Measurements from ENCODE around the gene NPAS3.

NPAS3 gene

GRCh38 chr14:33556382-33557121 lies 617.9 kb downstream of the NPAS3 start:
- DNase-seq (ENCODE audit: low spot score in 2 of 2) (no peak), ATAC-seq (ENCODE audit: low read depth) (no peak)
- Mint-ChIP-seq H3K4me3 (no peak overlapping the region), H3K27ac (no peak overlapping the region), H3K9me3 (no peaks in the 10 kb centered on the region), H3K4me1 (no peaks in the 10 kb centered on the region), H3K27me3 (no peaks in the 10 kb centered on the region), H3K36me3 (no peaks in the 10 kb centered on the region)

GRCh38 chr14:33560718-33561431 lies 622.2 kb downstream of the NPAS3 start:
- no peaks in the 10 kb centered on the region for H3K27me3 Mint-ChIP-seq

GRCh38 chr14:33561488-33562175 lies 623.0 kb downstream of the NPAS3 start:
- Mint-ChIP-seq H3K27me3 (no peaks in the 10 kb centered on the region), H3K9me3 (no peaks in the 10 kb centered on the region), H3K4me1 (no peaks in the 10 kb centered on the region), H3K36me3 (no peaks in the 10 kb centered on the region), H3K4me3 (no peak overlapping the region), H3K27ac (no peak overlapping the region)
- DNase-seq (ENCODE audit: low spot score in 2 of 2) (no peak), ATAC-seq (ENCODE audit: low read depth) (no peak)

More at GRCh38 chr14:33560718-33561431, 622.2 kb downstream of the NPAS3 start:
- ATAC-seq (ENCODE audit: low read depth) (no peak), DNase-seq (ENCODE audit: low spot score in 2 of 2) (no peak)
- no peak overlapping the region for H3K27ac Mint-ChIP-seq
- H3K9me3 Mint-ChIP-seq = no peaks in the 10 kb centered on the region
- H3K4me3 Mint-ChIP-seq = no peak overlapping the region
- no peaks in the 10 kb centered on the region for H3K4me1 Mint-ChIP-seq
- no peaks in the 10 kb centered on the region for H3K36me3 Mint-ChIP-seq

- DNase-seq (ENCODE audit: low spot score in 2 of 2) = no peak
- H3K4me1 Mint-ChIP-seq = no peaks in the 10 kb centered on the region
- no peak overlapping the region for H3K4me3 Mint-ChIP-seq
- no peak for ATAC-seq (ENCODE audit: low read depth)
- no peaks in the 10 kb centered on the region for H3K9me3 Mint-ChIP-seq
- no peak overlapping the region for H3K27ac Mint-ChIP-seq
- H3K27me3 Mint-ChIP-seq = no peaks in the 10 kb centered on the region
- no peaks in the 10 kb centered on the region for H3K36me3 Mint-ChIP-seq
Measured at GRCh38 chr14:33563191-33563900, 624.7 kb downstream of the NPAS3 start.

DNA sequence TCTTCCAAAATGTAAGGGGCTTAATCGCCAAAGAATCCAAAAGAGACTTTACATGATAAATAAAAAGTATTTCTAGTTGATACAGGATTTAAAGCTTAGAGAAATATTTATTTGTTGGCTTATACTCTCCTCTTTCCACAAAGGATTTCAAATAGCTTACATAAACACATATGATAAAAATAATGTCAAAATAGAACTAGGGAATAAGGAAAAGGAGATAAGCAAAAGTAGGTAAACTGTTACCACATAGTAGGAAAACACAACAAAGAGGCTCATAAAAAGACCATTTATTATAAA lies 625.2 kb downstream of the NPAS3 start:
- no peak overlapping the region for H3K4me3 Mint-ChIP-seq
- H3K27me3 Mint-ChIP-seq = no peaks in the 10 kb centered on the region
- H3K4me1 Mint-ChIP-seq = no peaks in the 10 kb centered on the region
- ATAC-seq (ENCODE audit: low read depth) = no peak
- no peaks in the 10 kb centered on the region for H3K9me3 Mint-ChIP-seq
- DNase-seq (ENCODE audit: low spot score in 2 of 2) = no peak
- no peak overlapping the region for H3K27ac Mint-ChIP-seq
- no peaks in the 10 kb centered on the region for H3K36me3 Mint-ChIP-seq

GRCh38 chr14:33564774-33565630 lies 626.3 kb downstream of the NPAS3 start:
- H3K36me3 Mint-ChIP-seq = no peaks in the 10 kb centered on the region
- no peaks in the 10 kb centered on the region for H3K27me3 Mint-ChIP-seq
- H3K9me3 Mint-ChIP-seq = no peaks in the 10 kb centered on the region
- ATAC-seq (ENCODE audit: low read depth) (no peak), DNase-seq (ENCODE audit: low spot score in 2 of 2) (no peak)
- H3K4me1 Mint-ChIP-seq = no peaks in the 10 kb centered on the region
- no peak overlapping the region for H3K27ac Mint-ChIP-seq
- H3K4me3 Mint-ChIP-seq = no peak overlapping the region

- no peaks in the 10 kb centered on the region for H3K36me3 Mint-ChIP-seq
- ATAC-seq (ENCODE audit: low read depth) (no peak), DNase-seq (ENCODE audit: low spot score in 2 of 2) (no peak)
- no peak overlapping the region for H3K4me3 Mint-ChIP-seq
- no peaks in the 10 kb centered on the region for H3K27me3 Mint-ChIP-seq
- no peaks in the 10 kb centered on the region for H3K4me1 Mint-ChIP-seq
- H3K27ac Mint-ChIP-seq = no peak overlapping the region
- H3K9me3 Mint-ChIP-seq = no peaks in the 10 kb centered on the region
Measured at GRCh38 chr14:33566082-33566481, 627.4 kb downstream of the NPAS3 start.

DNA sequence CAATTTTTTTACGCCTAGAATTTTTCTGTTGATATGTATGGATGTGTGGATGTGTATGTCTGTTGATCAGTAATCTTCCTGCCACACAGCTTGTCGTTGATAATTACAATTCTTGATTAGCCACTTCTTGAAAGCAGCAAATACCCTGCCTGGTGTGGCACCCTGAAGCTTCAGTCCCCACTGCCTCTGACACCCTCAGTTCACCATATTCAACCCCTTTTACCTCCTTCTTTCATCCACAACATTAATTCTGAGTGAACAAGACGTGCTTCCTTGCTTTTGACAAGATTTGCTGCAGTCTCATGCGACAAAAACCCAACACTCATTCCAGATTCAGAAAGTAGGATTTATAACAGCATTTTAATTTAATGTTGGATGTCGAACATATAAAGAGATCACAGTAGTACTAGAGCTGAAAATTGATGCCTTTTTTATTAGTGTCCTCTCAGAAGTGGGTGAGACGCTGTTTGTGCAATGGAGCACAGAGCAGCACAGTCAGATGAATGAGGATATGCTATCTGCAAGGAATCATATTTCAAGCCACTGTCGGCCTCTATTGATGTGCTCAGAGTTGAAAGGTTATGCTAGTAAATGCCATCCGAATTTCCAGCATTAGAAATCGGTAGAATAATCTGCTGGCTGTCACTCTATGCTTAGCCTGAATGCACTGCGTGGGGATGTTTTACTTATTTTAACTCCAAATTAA lies 628.5 kb downstream of the NPAS3 start:
- H3K4me1 Mint-ChIP-seq = no peaks in the 10 kb centered on the region
- no peaks in the 10 kb centered on the region for H3K27me3 Mint-ChIP-seq
- no peaks in the 10 kb centered on the region for H3K9me3 Mint-ChIP-seq
- H3K27ac Mint-ChIP-seq = no peak overlapping the region
- H3K36me3 Mint-ChIP-seq = no peaks in the 10 kb centered on the region
- H3K4me3 Mint-ChIP-seq = no peak overlapping the region
- no peak for DNase-seq (ENCODE audit: low spot score in 2 of 2)
- ATAC-seq (ENCODE audit: low read depth) = no peak

DNA sequence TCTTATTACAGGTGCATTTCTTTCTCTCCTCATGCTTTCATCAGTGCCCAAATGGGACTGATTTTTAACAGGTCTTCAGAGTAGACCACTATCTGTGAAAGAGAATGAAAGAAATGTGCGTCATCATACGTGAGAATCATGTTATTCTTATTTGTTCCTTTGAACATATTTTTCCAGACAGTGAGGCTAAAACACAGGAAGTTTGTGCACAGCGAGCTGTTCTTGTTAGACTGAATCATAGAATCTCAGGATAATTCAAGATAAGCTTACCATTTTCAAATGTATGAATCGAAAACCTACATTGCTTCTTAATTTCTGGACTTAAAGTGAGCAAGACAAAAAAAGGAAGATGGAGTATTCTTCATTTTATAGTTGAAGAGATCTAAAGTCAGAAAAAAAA lies 629.1 kb downstream of the NPAS3 start:
- ATAC-seq (ENCODE audit: low read depth) (no peak), DNase-seq (ENCODE audit: low spot score in 2 of 2) (no peak)
- no peaks in the 10 kb centered on the region for H3K9me3 Mint-ChIP-seq
- H3K27me3 Mint-ChIP-seq = no peaks in the 10 kb centered on the region
- no peaks in the 10 kb centered on the region for H3K36me3 Mint-ChIP-seq
- no peak overlapping the region for H3K4me3 Mint-ChIP-seq
- H3K27ac Mint-ChIP-seq = no peak overlapping the region
- H3K4me1 Mint-ChIP-seq = no peaks in the 10 kb centered on the region

DNA sequence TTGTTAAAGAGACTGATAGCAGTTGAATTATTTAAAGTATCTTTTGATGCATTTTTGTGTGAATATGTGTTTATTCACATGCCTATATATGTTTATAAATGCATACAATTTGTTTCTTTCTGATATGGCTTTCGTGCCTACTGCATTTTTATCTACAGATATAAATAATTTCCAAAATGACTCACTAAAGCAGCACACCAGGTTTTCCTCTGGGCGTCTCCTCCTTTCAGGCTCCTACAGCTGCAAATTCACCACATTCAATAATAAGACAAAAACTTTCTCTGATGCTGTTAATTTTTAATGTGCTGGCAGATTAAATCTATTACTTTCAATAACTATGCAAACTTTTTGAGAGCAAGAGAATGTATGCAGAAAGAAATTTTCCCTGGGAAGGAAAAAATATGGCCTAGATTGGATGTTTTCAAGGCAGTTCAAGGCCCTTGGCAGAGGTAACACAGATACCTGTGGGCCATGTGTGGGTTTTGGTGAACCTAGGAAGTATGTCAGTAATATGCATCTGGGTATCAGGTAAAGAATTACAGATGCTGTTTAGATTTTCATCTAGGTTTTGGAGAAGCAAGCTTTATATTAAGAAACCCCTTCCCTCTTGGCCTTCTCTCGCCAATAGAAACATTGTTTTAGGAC lies 630.4 kb downstream of the NPAS3 start:
- Mint-ChIP-seq H3K27ac (no peak overlapping the region), H3K36me3 (no peaks in the 10 kb centered on the region), H3K9me3 (peaks cover 2% of the 10 kb centered on the region), H3K4me3 (no peak overlapping the region), H3K27me3 (no peaks in the 10 kb centered on the region), H3K4me1 (no peaks in the 10 kb centered on the region)
- DNase-seq (ENCODE audit: low spot score in 2 of 2) = no peak
- ATAC-seq (ENCODE audit: low read depth) = no peak

DNA sequence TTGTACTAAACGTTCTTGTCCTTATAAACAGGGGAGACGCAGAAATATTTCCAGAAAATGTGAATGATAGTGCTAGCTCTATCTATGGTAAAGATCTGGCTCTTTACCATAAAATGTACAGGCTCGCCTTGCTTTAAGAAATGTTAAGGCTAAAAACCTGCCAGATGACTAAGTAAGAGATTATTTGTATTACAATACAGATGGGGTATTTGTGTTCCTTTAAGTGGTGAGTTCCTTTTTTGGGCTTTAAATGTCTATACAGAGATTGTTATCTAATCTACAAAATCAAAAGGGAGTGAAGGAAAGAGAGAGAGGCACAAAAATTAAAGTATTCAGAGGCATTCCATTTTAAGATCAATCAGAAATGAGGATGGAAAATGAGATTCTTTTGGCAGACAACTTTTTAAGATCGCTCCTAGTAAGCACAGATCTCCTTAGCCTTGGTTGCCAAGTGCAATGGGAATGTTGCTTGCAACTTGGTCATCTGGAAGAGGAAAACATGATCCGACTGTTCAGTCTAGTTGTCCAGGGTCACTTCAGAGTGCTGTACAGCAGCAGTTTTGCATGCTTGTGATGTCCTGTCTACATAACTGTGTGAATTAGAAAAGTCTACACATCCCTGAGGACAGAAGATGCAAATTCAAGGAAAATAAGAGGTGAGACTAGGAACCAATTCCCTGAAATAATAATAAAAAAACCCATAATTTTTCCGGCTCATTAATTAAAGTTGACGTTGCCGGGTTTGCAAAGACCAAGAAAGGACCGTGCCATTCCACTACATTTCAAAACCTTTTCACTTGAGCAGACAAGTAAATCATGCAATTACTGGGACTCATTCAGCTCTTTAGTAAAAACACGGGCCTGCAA lies 631.4 kb downstream of the NPAS3 start:
- Mint-ChIP-seq H3K27me3 (no peaks in the 10 kb centered on the region), H3K27ac (no peak overlapping the region), H3K36me3 (no peaks in the 10 kb centered on the region), H3K9me3 (peaks cover 2% of the 10 kb centered on the region), H3K4me3 (no peak overlapping the region), H3K4me1 (no peaks in the 10 kb centered on the region)
- DNase-seq (ENCODE audit: low spot score in 2 of 2) (no peak), ATAC-seq (ENCODE audit: low read depth) (no peak)

DNA sequence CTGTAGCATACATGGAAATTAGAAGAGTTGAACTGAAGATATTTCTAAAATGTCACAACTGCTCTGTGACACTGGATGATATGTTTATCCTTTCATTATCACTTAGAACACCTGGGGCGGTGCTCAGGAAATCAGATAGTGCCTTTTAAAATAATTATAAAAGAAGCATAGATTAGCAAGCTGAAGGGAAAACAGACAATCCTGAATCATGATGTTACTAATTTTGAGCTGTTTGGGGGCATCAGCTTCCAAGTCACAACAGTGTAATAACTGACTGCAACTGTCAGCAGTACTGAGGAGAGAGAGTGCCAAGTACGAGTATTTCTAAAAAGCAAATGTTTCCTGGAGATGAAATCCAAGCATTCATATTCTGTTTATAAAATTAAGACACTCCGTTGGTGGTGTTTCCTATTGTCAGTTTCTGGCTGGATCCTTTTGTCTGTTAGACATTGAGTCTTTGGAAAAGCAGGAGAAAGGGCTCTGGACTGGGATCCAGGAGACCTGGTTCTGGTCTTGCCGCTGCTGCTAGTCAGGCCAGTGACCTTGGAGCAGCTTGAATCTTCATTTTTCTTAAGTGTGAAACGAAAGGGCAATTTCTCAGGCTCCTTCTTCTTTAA lies 632.1 kb downstream of the NPAS3 start:
- Mint-ChIP-seq H3K36me3 (no peaks in the 10 kb centered on the region), H3K4me1 (no peaks in the 10 kb centered on the region), H3K4me3 (no peak overlapping the region), H3K27ac (no peak overlapping the region), H3K9me3 (peaks cover 2% of the 10 kb centered on the region), H3K27me3 (no peaks in the 10 kb centered on the region)
- DNase-seq (ENCODE audit: low spot score in 2 of 2) (no peak), ATAC-seq (ENCODE audit: low read depth) (no peak)

Measured in memory B cell (primary cell).